Astrocyte (in vitro differentiated cells and primary cell): Measurements from ENCODE around the gene DHRS3. TPM values are rescaled to one million over a fixed set of nuclear protein-coding genes. Genes with fewer than 3 reads are reported as not detected.

Source experiments
- DNase-seq: peaks from one replicate; pipeline ENCODE4 v3.0.0-alpha.2; 2010; ENCODE audit warnings: low read depth
- FAIRE-seq: peaks from 2 replicates; lab custom pipeline; 2011; peaks lifted over from hg19 to GRCh38; lab: Jason Lieb, UNC
- H2AFZ ChIP-seq: 2 replicates; pipeline ENCODE4 v1.6.0; 2012; ENCODE audit warnings: low read depth, low read length, inconsistent platforms
- H3K27ac ChIP-seq: 2 replicates; pipeline ENCODE4 v1.5.1; 2011; ENCODE audit warnings: low read depth, low read length, inconsistent platforms
- H3K27me3 ChIP-seq: 2 replicates; pipeline ENCODE4 v1.6.0; 2011; ENCODE audit warnings: low read length, inconsistent platforms; ENCODE audit not compliant: insufficient read depth
- H3K36me3 ChIP-seq: 2 replicates; pipeline ENCODE4 v1.5.1; 2011; ENCODE audit warnings: low read length, inconsistent platforms; ENCODE audit not compliant: insufficient read depth
- H3K4me1 ChIP-seq: 2 replicates; pipeline ENCODE4 v1.5.1; 2011; ENCODE audit warnings: low read length, inconsistent platforms; ENCODE audit not compliant: insufficient read depth
- H3K4me2 ChIP-seq: 2 replicates; pipeline ENCODE4 v1.6.0; 2012; ENCODE audit warnings: low read length, inconsistent platforms
- H3K4me3 ChIP-seq: 2 replicates; pipeline ENCODE4 v1.5.1; 2011; ENCODE audit warnings: low read depth, mild to moderate bottlenecking, low read length, inconsistent platforms; ENCODE audit not compliant: insufficient read depth
- H3K79me2 ChIP-seq: 2 replicates; pipeline ENCODE4 v1.6.0; 2012; ENCODE audit warnings: mild to moderate bottlenecking, low read length, inconsistent platforms; ENCODE audit not compliant: insufficient read depth
- H3K9ac ChIP-seq: 2 replicates; pipeline ENCODE4 v1.6.0; 2012; ENCODE audit warnings: mild to moderate bottlenecking, low read length, inconsistent platforms
- H3K9me3 ChIP-seq: 2 replicates; pipeline ENCODE4 v1.5.1; 2012; ENCODE audit warnings: low read depth, mild to moderate bottlenecking, low read length, inconsistent platforms; ENCODE audit not compliant: insufficient read depth
- H4K20me1 ChIP-seq: 2 replicates; pipeline ENCODE4 v1.6.0; 2012; ENCODE audit warnings: low read length, inconsistent platforms; ENCODE audit not compliant: insufficient read depth
- H3K27ac Mint-ChIP-seq: one replicate; pipeline ENCODE4 v1.8.0; 2021; ENCODE audit warnings: mild to moderate bottlenecking, mixed read lengths; ENCODE audit not compliant: unreplicated experiment
- H3K27me3 Mint-ChIP-seq: one replicate; pipeline ENCODE4 v1.8.0; 2021; ENCODE audit warnings: low read depth, mixed read lengths; ENCODE audit not compliant: unreplicated experiment
- H3K36me3 Mint-ChIP-seq: one replicate; pipeline ENCODE4 v1.8.0; 2021; ENCODE audit warnings: low read depth, mixed read lengths; ENCODE audit not compliant: unreplicated experiment
- H3K4me1 Mint-ChIP-seq: one replicate; pipeline ENCODE4 v1.8.0; 2021; ENCODE audit warnings: low read depth, mixed read lengths; ENCODE audit not compliant: unreplicated experiment
- H3K4me3 Mint-ChIP-seq: one replicate; pipeline ENCODE4 v1.8.0; 2021; ENCODE audit warnings: mild to moderate bottlenecking, moderate library complexity, mixed read lengths; ENCODE audit not compliant: unreplicated experiment
- H3K9me3 Mint-ChIP-seq: one replicate; pipeline ENCODE4 v1.8.0; 2021; ENCODE audit warnings: mild to moderate bottlenecking, mixed read lengths; ENCODE audit not compliant: unreplicated experiment
- EZH2 ChIP-seq: IDR thresholded peaks from 2 replicates; pipeline ENCODE4 v1.6.1; 2012; ENCODE audit warnings: mild to moderate bottlenecking, low read length, inconsistent platforms; ENCODE audit not compliant: insufficient read depth
- total RNA-seq: library from RNA; stranded (reverse); gene quantifications from 2 replicates; pipeline ENCODE4 v1.2.1, GENCODE V29; 2021
- TF ChIP-seq, protein P1 (sequence below): IDR thresholded peaks from 2 replicates; pipeline ENCODE4 v1.5.1; 2011; ENCODE audit warnings: low read depth, mild to moderate bottlenecking, inconsistent platforms, low read length, moderate library complexity; ENCODE audit not compliant: insufficient read depth

DHRS3 gene
- total RNA-seq, 1 donor from 2014 or later: 3.4 TPM

DNA sequence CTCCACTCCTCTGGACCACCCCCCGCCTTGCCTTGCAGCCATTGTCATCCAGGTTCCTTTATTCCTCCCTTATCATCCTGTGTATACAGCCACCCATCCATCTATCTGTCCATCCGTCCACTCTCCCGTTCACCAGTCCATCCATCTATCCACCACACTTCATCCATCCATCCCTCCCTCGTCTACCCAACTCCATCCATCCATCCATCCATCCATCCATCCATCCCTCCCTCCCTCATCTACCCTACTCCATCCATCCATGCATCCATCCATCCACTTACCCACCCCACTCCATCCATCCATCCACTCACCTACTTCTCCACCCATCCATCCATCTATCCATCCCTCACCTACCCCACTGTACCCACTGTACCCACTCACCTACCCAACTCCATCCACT, 35.4 kb downstream of the DHRS3 start:
- peaks cover 40% of the 10 kb centered on the region for H4K20me1 ChIP-seq
- H3K4me3 Mint-ChIP-seq: no peak overlapping the region
- DNase-seq (no peak), FAIRE-seq (no peak)
- no peaks in the 10 kb centered on the region for H3K36me3 Mint-ChIP-seq
- no peak overlapping the region for H3K4me2 ChIP-seq
- H3K27me3 Mint-ChIP-seq: peaks cover 5% of the 10 kb centered on the region
- no peaks in the 10 kb centered on the region for H3K27me3 ChIP-seq
- no peak for TF ChIP-seq EZH2
- TF ChIP-seq, protein P1, sequence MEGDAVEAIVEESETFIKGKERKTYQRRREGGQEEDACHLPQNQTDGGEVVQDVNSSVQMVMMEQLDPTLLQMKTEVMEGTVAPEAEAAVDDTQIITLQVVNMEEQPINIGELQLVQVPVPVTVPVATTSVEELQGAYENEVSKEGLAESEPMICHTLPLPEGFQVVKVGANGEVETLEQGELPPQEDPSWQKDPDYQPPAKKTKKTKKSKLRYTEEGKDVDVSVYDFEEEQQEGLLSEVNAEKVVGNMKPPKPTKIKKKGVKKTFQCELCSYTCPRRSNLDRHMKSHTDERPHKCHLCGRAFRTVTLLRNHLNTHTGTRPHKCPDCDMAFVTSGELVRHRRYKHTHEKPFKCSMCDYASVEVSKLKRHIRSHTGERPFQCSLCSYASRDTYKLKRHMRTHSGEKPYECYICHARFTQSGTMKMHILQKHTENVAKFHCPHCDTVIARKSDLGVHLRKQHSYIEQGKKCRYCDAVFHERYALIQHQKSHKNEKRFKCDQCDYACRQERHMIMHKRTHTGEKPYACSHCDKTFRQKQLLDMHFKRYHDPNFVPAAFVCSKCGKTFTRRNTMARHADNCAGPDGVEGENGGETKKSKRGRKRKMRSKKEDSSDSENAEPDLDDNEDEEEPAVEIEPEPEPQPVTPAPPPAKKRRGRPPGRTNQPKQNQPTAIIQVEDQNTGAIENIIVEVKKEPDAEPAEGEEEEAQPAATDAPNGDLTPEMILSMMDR: no peak
- H3K4me3 ChIP-seq: no peak overlapping the region
- peaks cover 3% of the 10 kb centered on the region for H3K36me3 ChIP-seq
- no peak overlapping the region for H3K27ac Mint-ChIP-seq
- H3K79me2 ChIP-seq: peaks cover 14% of the 10 kb centered on the region
- H3K9ac ChIP-seq: no peak overlapping the region
- no peaks in the 10 kb centered on the region for H3K9me3 Mint-ChIP-seq
- H3K27ac ChIP-seq: no peak overlapping the region
- no peaks in the 10 kb centered on the region for H3K4me1 ChIP-seq
- H2AFZ ChIP-seq: no peak overlapping the region
- H3K4me1 Mint-ChIP-seq: peaks cover 3% of the 10 kb centered on the region
- H3K9me3 ChIP-seq: no peaks in the 10 kb centered on the region

DNA sequence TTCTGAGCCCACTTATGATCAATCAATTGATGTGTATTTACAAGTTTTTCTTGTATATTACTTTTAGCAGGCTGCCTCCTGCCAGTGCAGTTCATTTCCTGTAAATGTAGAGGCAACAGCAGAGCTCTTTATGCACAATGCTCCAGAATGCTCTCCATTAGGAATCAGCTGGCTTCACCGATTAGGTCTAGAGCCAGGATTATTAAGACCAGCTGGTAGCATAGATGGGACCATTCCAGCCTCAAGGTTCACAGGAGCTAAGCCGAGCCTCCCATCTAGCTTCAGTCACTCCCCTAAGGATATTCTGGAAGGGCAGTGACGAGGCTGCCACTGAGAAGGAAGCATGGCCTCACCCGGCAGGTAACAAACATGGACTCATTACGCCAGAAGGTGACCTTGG, 36.8 kb downstream of the DHRS3 start:
- no peak overlapping the region for H3K4me3 Mint-ChIP-seq
- H3K27ac Mint-ChIP-seq: no peak overlapping the region
- H3K9me3 Mint-ChIP-seq: no peaks in the 10 kb centered on the region

More for the DNA sequence above, 36.8 kb downstream of the DHRS3 start:
- Mint-ChIP-seq H3K36me3 (no peaks in the 10 kb centered on the region), H3K4me1 (peaks cover 2% of the 10 kb centered on the region), H3K27me3 (peaks cover under 1% of the 10 kb centered on the region)
- peaks cover 34% of the 10 kb centered on the region for H4K20me1 ChIP-seq
- H3K27ac ChIP-seq: no peak overlapping the region
- FAIRE-seq (no peak), DNase-seq (no peak)
- TF ChIP-seq, protein P1: no peak
- TF ChIP-seq EZH2: no peak
- H3K4me2 ChIP-seq: no peak overlapping the region
- H3K9me3 ChIP-seq: no peaks in the 10 kb centered on the region
- H3K9ac ChIP-seq: no peak overlapping the region
- H3K27me3 ChIP-seq: no peaks in the 10 kb centered on the region
- H3K79me2 ChIP-seq: peaks cover 14% of the 10 kb centered on the region
- H3K4me3 ChIP-seq: no peak overlapping the region
- peaks cover 3% of the 10 kb centered on the region for H3K36me3 ChIP-seq
- no peaks in the 10 kb centered on the region for H3K4me1 ChIP-seq
- H2AFZ ChIP-seq: no peak overlapping the region
